AG04450 (cell line): ENCODE results near the gene BRCC3. TPM values are rescaled to one million over a fixed set of nuclear protein-coding genes. Genes with fewer than 3 reads are reported as not detected.
A peak's percentile ranks its signal among the peaks of the same experiment; 100 is the strongest.

Source experiments
- CTCF ChIA-PET: fragments of 300-600, 350-600 bp; formaldehyde crosslinking; extraction: SDS; loops from one replicate; lab custom pipeline; 2022; ENCODE audit warnings: antibody characterized with exemption, inconsistent platforms; lab: Charles Lee
- POLR2A ChIA-PET: fragments of 350-600 bp; formaldehyde crosslinking; extraction: SDS; loops from one replicate; lab custom pipeline; 2021; ENCODE audit warnings: antibody characterized with exemption, inconsistent platforms; lab: Yijun Ruan, JAX
- DNase-seq: peaks from one replicate; pipeline ENCODE4 v3.0.0-alpha.2; 2011; ENCODE audit warnings: low read depth, low spot score
- H3K27ac ChIP-seq: one replicate; pipeline ENCODE4 v1.5.1; 2012; ENCODE audit warnings: low read depth, low read length, control low read depth
- H3K27me3 ChIP-seq: one replicate; pipeline ENCODE4 v1.6.0; 2012; ENCODE audit warnings: low read length; ENCODE audit not compliant: control insufficient read depth, insufficient read depth
- H3K4me3 ChIP-seq: 2 replicates; pipeline ENCODE4 v1.5.1; 2011; ENCODE audit warnings: mild to moderate bottlenecking, low read depth, low read length, control low read depth
- H3K9me3 ChIP-seq: 2 replicates; pipeline ENCODE4 v1.5.1; 2012; ENCODE audit warnings: low read length; ENCODE audit not compliant: control insufficient read depth, insufficient read depth
- polyA plus RNA-seq: library from polyadenylated mRNA; depleted of rRNA; stranded (reverse); fragments of >200 nt; gene quantifications from 2 replicates; pipeline ENCODE4 v1.2.3, GENCODE V29; 2011
- TF ChIP-seq, protein P1 (sequence below): IDR thresholded peaks from 2 replicates; pipeline ENCODE4 v1.5.1; 2011; ENCODE audit warnings: low read depth, low read length, control low read depth, inconsistent platforms

Gene BRCC3
- polyA plus RNA-seq, 1 experiment: 23.0 TPM

DNA sequence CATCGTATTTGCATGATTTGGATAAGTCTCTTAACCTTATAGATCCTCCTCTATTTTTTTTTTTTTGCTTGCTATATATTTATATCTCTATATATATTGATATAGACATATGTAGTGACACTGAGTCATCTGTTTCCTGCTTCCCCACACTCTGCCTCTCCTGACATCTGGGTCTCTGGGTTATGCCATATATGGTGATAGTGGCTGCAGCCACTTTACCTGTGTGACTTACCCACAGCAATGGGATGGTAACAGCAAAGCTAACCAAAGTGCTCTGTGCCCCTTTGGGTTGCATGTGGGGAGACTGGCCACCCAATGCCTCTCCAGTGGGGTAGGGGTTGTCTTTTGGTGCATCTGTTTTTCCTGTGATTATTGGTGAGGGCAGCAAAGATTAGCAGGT lies 14.8 kb upstream of the BRCC3 start:
- Histone ChIP-seq H3K27me3 (no peaks in the 10 kb centered on the region), H3K9me3 (no peaks in the 10 kb centered on the region), H3K27ac (no peak overlapping the region), H3K4me3 (no peak overlapping the region)
- no peak for DNase-seq
- ChIA-PET POLR2A (interaction anchor here (0.8 kb wide), 1 partner anchor 29 kb away, joined by 3 read pairs; the partner anchor contains the start of gene FUNDC2), CTCF (interaction anchor here (0.8 to 3.7 kb wide), 9 partner anchors 8 to 139 kb away, joined by 3 to 19 read pairs (median 5); partner anchors contain the start of genes CMC4 and MTCP1)
- TF ChIP-seq, protein P1, sequence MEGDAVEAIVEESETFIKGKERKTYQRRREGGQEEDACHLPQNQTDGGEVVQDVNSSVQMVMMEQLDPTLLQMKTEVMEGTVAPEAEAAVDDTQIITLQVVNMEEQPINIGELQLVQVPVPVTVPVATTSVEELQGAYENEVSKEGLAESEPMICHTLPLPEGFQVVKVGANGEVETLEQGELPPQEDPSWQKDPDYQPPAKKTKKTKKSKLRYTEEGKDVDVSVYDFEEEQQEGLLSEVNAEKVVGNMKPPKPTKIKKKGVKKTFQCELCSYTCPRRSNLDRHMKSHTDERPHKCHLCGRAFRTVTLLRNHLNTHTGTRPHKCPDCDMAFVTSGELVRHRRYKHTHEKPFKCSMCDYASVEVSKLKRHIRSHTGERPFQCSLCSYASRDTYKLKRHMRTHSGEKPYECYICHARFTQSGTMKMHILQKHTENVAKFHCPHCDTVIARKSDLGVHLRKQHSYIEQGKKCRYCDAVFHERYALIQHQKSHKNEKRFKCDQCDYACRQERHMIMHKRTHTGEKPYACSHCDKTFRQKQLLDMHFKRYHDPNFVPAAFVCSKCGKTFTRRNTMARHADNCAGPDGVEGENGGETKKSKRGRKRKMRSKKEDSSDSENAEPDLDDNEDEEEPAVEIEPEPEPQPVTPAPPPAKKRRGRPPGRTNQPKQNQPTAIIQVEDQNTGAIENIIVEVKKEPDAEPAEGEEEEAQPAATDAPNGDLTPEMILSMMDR: no peak

DNA sequence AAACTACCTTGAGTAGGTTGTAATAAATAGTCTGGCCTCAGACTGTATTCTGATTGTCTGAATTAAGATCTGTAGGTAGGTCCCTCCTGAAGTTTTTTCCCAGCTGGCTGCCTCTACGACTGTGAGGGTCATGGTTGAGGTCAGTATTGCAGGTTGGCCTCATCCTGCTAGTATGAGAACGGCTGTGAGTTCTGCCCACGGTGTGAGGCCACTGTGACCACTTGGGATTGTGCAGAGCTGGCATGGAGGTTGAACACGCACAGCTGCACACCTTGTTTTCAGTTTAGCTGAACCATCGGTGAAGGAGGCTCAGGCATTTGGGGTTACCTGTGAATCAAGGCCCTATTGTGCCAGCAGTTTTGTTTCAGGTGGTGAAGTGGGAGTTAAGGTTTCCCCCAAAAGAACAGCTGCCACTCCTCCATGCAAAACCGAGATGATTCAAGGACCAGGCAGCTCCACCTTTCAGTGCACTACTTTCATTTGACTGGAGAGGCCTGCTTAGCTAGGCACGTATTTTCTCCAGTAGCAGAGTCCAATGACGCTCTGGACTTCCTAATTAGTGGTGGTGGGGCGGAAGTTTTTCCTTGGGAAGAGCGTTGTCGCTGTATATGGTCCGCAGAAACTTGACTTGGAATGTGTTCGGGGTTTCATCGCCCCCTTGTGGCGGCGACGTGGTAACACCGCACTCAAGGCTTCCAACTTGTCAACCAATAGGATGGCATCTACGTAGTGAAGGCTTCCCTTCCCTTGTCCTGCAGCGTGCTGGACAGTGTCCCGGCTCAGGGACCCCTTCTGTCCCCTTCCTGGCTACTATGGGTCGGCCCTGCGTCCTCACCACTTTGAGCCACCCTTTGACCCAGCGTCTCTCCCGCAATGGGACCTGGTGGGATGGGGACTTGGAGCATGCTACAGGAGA lies 14.2 kb upstream of the BRCC3 start:
- DNase-seq: peak; percentile 26
- no peaks in the 10 kb centered on the region for H3K9me3 ChIP-seq
- TF ChIP-seq, protein P1: peak; percentile 67
- H3K27ac ChIP-seq: no peak overlapping the region
- POLR2A ChIA-PET: interaction anchor here (0.8 kb wide), 1 partner anchor 30 kb away, joined by 3 read pairs; the partner anchor contains the start of gene FUNDC2
- CTCF ChIA-PET: interaction anchor here (0.8 to 3.7 kb wide), 10 partner anchors 8 to 139 kb away, joined by 3 to 19 read pairs (median 5); partner anchors contain the start of genes CMC4 and MTCP1
- H3K27me3 ChIP-seq: no peaks in the 10 kb centered on the region
- H3K4me3 ChIP-seq: peak overlapping the region; percentile 25; the same call in 1 of the 2 replicates

DNA sequence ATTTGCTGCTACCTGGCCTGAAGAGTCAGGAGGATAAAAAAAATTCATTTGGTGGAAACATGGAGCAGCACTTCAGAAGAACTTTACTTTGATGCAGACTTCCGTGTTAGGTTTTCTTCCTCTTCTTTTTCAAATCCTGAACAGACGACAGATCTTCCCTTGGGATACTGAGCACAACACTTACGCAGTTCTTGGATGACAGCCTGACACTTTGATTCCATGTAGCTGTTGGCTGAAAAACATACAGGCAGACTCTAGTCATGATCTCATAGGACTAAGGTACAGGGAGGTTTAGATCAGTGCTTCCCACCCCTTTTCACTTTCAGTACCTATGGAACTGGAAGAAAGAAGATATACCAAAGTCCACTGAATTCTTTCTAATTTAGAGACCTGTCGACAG lies 9.5 kb upstream of the BRCC3 start:
- ChIA-PET CTCF (interaction anchor here (1.2 to 2.3 kb wide), 3 partner anchors 13 to 144 kb away, joined by 3 to 5 read pairs (median 3); no protein-coding TSS in a partner anchor), POLR2A (no interaction called here)
- TF ChIP-seq, protein P1: no peak
- no peaks in the 10 kb centered on the region for H3K9me3 ChIP-seq
- H3K4me3 ChIP-seq: no peak overlapping the region
- no peak overlapping the region for H3K27ac ChIP-seq
- no peaks in the 10 kb centered on the region for H3K27me3 ChIP-seq
- no peak for DNase-seq

DNA sequence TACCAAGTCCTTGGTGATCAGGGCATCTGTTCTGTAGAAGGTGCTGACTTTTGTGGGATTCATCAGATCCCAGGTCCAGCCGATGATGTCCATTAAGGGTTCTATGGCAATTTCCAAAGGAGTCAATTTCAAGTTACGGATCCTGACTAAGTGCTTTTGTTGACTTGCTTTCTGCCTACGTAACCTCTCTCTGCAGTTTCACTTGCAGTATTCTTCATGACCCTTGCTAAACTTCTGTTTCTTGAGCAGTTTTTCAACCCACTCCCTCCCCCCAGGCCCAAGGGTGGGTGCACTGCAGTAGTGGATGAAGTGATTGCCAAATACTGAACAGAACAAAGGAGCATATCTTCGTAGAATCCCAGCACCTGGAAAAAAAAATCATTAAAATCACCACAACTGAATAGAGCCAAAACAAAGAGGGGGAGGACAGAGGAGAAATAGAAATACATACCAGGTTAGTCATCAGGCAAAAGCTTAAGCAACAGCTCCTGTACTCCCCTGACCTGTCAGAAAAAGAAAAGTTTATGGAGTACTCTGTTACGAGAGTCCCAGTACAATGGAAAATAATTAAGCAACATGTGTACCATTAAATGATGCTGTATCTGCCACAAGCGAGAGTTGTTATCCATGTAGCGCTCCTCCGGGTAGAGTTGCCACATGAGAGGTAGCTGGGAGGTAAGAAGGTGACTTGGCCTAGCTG lies 6.1 kb upstream of the BRCC3 start:
- Histone ChIP-seq H3K9me3 (no peaks in the 10 kb centered on the region), H3K4me3 (no peak overlapping the region), H3K27me3 (no peaks in the 10 kb centered on the region), H3K27ac (no peak overlapping the region)
- TF ChIP-seq, protein P1: no peak
- ChIA-PET CTCF (interaction anchor here (1.7 kb wide), 1 partner anchor 8 kb away, joined by 4 read pairs; no protein-coding TSS in a partner anchor), POLR2A (no interaction called here)
- DNase-seq: no peak
